Activated T-cell treated with anti-CD3 and anti-CD28 coated beads, Interleukin-2, amount 50 U/mL, for 4 hours (primary cell): ENCODE results near the gene ATXN2. TPM values are rescaled to one million over a fixed set of nuclear protein-coding genes. Genes with fewer than 3 reads are reported as not detected.
"Not testable (repeated sequence)": the region's sequence is repeated elsewhere in the genome, so short reads cannot be mapped to it uniquely, and the experiment has no call there.

Experiments
- ATAC-seq, 2 donors: fragments of 200-7000 bp; cut with Tn5 transposase; one replicate each; pipeline ENCODE4 v1.10.0; 2021
- DNase-seq: peaks from one replicate; pipeline ENCODE4 v3.0.0-alpha.2; 2020
- H3K27me3 Mint-ChIP-seq: one replicate; pipeline ENCODE4 v1.8.0; 2021; ENCODE audit warnings: low read depth, mixed read lengths
- H3K36me3 Mint-ChIP-seq: one replicate; pipeline ENCODE4 v1.8.0; 2022; ENCODE audit warnings: mixed read lengths; ENCODE audit not compliant: insufficient read depth
- H3K4me1 Mint-ChIP-seq: one replicate; pipeline ENCODE4 v1.8.0; 2021; ENCODE audit warnings: low read depth, mixed read lengths
- H3K4me3 Mint-ChIP-seq: one replicate; pipeline ENCODE4 v1.8.0; 2021; ENCODE audit warnings: mild to moderate bottlenecking, moderate library complexity, mixed read lengths
- H3K9me3 Mint-ChIP-seq: one replicate; pipeline ENCODE4 v1.8.0; 2021; ENCODE audit warnings: mixed read lengths
- total RNA-seq, 3 donors: library from RNA; stranded (reverse); gene quantifications; one replicate each; pipeline ENCODE4 v1.2.1, GENCODE V29; 2021

ATXN2 gene
- total RNA-seq, 3 donors from 2014 or later = 32.3 to 34.8 (median 34.2) TPM

- no peak for DNase-seq
- Mint-ChIP-seq H3K27me3 (no peaks in the 10 kb centered on the region), H3K4me3 (peak within 1 kb of the TSS; percentile 89), H3K9me3 (no peaks in the 10 kb centered on the region), H3K36me3 (no peaks in the 10 kb centered on the region), H3K4me1 (peaks cover 63% of the 10 kb centered on the region)
- ATAC-seq = peak; percentile 51 to 52
Observed at GRCh38 chr12:111405859-111406473, 193.1 kb downstream of the ATXN2 start, which contains the start of gene SH2B3. TSS of gene SH2B3 (plus strand) at chr12:111405923. CDS start at chr12:111418146, 12,223 bp downstream.

- peak; percentile 100 for DNase-seq
- Mint-ChIP-seq H3K27me3 (no peaks in the 10 kb centered on the region), H3K4me3 (peak overlapping the region; percentile 81), H3K36me3 (no peaks in the 10 kb centered on the region), H3K9me3 (no peaks in the 10 kb centered on the region), H3K4me1 (peaks cover 56% of the 10 kb centered on the region)
- ATAC-seq = peak; percentile 78
Observed at GRCh38 chr12:111405149-111405858, 193.8 kb downstream of the ATXN2 start.

- Mint-ChIP-seq H3K4me3 (peak overlapping the region; percentile 81), H3K4me1 (peaks cover 57% of the 10 kb centered on the region), H3K9me3 (no peaks in the 10 kb centered on the region), H3K36me3 (no peaks in the 10 kb centered on the region), H3K27me3 (no peaks in the 10 kb centered on the region)
- ATAC-seq = peak; percentile 2
- peak; percentile 86 for DNase-seq
Observed at GRCh38 chr12:111404362-111405148, 194.6 kb downstream of the ATXN2 start.

- not testable (repeated sequence) for H3K4me3 Mint-ChIP-seq, DNase-seq, H3K36me3 Mint-ChIP-seq, ATAC-seq, H3K9me3 Mint-ChIP-seq, H3K27me3 Mint-ChIP-seq
- peaks cover 47% of the 10 kb centered on the region for H3K4me1 Mint-ChIP-seq
Observed at GRCh38 chr12:111402490-111402824, 196.7 kb downstream of the ATXN2 start.

Other genes with a start within 250 kb of the ATXN2 start
- gene PHETA1, start 230.2 kb downstream of the ATXN2 start, total RNA-seq = 1 to 10 TPM; 1.3 to 3.3 (median 1.8) TPM
- 10 to 100 TPM; 32.7 to 37.8 (median 35.9) TPM for gene SH2B3, start 193.4 kb downstream of the ATXN2 start, total RNA-seq
- gene BRAP, start 86.6 kb upstream of the ATXN2 start, total RNA-seq = 10 to 100 TPM; 21.0 to 24.1 (median 23.1) TPM
- 10 to 100 TPM; 14.8 to 17.2 (median 16.1) TPM for gene ACAD10, start 86.7 kb upstream of the ATXN2 start, total RNA-seq
- gene ALDH2, start 167.6 kb upstream of the ATXN2 start, total RNA-seq = 1 to 10 TPM; 1.6 to 2.7 (median 2.7) TPM
- 100 to 1,000 TPM in 1 of 3 donors, 10 to 100 TPM in 2; 98.7 to 109 (median 98.9) TPM for gene MAPKAPK5, start 242.9 kb upstream of the ATXN2 start, total RNA-seq